GM21526 (cell line): ENCODE measurements around the gene SGIP1.
"Not testable (repeated sequence)": the region's sequence is repeated elsewhere in the genome, so short reads cannot be mapped to it uniquely, and the experiment has no call there.

Source experiments
- ATAC-seq: cut with Tn5 transposase; IDR thresholded peaks from one replicate; pipeline ENCODE4 v1.9.1; 2021; ENCODE audit warnings: moderate library complexity; ENCODE audit not compliant: unreplicated experiment, low FRiP score

SGIP1 gene

DNA sequence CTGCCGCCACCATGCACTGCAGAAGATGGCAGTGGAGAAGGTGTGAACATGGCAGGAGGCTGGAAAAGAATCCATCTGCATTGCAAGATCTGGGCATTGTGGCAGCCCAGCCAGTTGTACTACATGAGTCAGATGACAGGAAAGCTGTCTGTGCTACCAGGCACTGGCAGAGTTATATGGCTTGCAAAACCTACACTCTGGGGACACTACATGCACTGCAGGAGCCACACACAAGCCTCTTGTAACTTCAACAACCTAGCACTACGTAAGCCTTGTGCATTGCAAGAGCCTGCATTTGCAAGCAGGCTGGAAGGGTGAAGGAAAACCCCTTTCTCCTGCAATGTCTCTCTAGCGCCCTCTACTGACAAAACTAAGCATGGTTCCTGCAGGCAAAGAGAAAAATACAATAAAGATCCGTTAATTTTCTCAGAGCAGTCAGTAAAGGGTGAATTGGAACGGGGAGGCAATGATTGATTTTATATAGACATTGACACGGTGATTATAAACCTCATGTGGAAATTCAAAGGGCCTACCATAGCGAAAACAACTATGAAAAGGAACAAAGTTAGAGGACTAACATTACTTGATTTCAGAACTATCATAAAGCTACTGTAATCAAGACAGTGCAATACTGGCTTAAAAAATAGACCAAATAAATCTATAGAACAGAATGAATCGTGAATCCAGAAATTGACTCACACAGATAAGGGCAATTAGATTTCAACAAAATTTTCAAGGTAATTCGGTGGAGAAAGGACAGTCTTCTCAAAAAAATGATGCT lies 192.1 kb downstream of the SGIP1 start:
- peak; percentile 91 for ATAC-seq

DNA sequence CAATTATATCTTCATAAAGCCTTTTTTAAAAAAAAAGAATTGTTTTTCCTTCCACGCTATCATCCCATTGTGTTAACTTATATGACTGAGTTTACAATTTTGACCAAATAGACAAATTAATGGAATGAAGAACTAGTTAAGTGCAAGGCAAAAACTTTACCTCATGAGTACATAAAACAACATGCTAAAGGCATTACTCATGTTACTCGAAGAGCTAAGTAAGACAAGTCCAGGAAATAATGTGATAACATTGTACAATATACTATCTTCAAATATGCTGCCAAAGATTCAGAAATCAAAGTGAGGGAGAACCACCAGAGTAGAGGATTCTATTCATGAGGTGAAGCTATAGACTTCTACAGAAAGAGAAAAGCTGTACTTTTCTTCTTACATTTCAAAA lies 194.1 kb downstream of the SGIP1 start:
- ATAC-seq = no peak

DNA sequence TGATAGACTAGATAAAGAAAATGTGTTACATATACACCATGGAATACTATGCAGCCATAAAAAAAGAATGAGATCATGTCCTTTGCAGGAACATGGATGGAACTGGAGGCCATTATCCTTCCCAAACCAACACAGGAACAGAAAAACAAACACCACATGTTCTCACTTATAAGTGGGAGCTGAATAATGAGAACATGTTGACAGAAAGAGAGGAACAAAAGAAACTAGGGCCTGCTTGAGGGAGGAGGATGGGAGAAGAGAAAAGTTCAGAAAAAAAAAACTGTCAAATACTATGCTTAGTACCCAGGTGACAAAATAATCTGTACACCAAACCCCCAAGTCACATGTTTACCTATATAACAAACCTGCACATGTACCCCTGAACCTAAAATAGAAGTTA lies 194.8 kb downstream of the SGIP1 start:
- not testable (repeated sequence) for ATAC-seq

DNA sequence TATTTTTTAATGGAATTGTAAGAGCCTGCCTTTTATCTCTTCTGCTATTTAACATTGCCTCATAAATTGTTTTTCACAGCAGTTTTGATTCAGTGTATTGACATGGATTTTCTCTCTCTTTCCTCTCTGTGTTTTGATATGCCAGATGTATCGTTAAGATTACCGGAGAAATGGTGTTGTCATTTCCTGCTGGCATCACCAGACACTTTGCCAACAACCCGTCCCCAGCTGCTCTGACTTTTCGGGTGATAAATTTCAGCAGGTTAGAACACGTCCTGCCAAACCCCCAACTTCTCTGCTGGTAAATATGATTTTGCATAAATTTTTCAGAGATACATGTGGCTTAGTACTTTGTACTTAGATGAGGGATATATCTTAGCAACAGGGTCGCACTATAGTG lies 195.2 kb downstream of the SGIP1 start:
- ATAC-seq = no peak

DNA sequence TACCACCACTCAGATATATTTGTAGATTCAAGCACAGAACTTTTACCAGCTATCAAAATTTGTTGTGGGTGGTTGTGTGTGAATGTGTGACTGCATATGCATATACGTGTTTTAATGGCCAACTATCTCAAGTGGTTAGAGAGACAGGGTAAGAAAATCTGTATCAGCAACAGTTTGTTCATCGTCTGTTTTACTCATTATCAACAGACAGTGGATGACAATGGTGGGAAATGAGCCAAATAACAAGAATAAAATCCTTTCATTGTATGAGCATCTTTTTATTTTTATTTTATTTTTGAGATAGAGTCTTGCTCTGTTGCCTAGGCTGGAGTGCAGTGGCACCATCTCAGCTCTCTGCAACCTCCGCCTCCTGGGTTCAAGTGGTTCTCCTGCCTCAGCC lies 195.6 kb downstream of the SGIP1 start:
- no peak for ATAC-seq

DNA sequence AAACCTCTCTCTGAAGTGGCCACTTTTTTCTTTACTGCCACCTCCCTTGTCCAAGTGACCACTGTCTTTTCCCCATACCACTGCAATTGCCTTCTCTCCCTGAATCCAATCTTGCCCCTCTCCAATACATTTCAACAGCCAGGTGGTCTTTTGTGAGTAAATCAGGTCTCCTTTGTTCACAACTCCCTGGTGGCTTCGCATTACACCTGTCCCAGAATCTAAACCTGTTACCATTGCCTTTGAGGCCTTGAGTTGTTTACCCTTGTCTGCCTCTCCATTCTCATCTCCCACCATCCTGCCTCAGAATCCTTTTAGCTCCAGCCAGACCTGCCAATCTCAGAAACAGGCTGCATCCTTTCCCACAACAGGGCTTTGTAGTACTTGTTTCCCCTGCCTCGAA lies 196.5 kb downstream of the SGIP1 start:
- ATAC-seq = no peak

DNA sequence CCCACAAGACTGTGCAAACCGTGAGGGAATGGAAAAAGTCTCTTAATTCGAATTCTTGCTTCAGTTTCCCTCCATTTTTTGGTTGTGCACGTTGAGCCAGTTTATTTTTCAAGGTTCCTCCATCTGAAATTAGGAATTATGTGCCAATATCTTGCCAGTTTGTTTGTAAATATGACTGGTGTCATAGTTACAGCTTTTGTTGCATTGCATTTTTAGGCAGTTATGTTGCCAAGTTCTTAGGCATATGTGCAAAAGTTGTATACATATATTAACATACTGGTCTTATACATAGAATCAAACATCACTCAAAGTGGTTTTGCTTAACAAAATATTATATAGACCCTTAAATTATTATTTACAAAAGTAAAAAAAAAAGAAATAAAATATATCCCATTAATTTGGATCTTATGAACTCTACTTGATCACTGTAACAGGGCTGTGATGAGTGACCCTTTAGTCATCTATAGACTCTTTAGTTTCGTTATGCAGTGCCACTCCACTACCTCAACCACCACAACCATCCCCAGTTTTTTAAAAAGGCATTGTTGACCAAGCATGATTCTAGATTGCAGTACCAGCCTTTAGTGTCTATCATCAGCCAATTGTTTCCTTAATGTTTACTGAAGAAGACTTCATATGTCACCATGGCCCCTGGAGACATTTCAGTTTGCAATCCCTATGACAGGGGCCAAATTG lies 197.4 kb downstream of the SGIP1 start:
- ATAC-seq = no peak

DNA sequence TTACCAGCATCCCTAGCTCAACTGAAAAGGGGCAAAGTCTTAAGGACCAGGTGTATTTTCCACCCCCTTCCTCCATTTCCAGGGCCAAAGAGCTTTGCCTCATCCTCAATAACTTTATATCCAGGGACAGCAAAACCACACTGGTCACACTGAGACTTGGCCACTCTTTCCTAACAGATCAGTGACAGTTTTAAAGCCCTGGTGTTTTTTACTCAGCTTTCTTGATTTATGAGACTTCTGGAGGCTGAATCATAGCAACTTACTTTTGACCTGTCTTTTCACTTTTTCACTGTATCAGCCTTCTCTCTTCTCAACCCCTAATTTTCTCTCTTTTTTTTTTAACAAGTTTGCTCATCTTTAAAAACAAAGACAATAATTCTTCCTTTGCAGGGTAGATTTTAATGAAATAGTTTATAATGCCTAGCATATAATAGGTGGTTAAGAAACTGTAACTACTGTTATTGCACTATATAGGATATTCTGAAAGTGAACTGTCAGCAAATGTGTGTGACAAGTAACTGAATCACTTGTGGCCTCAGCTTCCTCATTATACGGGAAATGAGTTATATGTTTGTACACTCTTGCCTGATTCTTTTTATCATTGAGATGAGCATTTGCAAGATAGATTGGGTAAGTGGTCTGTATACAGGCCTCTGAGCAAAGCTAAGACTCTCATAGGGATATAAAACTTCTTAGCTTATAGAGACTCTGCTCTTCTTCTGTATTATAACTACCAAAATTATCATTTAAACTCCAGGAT lies 198.6 kb downstream of the SGIP1 start:
- ATAC-seq = peak; percentile 79

DNA sequence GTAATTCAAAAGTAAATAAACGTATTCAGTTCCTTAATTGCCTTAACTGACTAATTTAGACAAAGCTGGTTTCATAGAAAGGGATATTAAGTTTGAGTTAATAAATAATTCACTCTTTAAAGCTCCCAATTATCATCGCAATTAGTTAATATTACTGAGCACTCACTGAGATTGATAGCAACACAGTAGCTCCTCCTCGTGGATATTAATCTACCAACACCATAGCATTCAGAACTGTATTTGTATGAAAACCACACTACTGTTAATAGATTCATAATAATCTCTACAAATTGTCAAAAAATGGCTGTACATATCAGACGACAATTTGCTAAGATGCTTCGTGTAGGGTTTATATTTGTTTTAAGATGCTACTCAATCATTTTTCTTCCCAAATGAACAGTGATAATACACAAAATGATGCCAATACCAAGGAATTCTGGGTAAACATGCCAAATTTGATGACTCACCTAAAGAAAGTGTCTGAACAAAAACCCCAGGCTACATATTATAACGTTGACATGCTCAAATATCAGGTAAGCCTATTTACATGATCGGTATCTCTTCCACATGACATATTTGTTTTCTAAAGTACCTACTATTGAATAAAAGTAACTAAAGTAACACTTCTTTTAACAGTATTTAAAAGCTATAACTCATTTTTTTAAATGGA lies 199.5 kb downstream of the SGIP1 start:
- no peak for ATAC-seq

DNA sequence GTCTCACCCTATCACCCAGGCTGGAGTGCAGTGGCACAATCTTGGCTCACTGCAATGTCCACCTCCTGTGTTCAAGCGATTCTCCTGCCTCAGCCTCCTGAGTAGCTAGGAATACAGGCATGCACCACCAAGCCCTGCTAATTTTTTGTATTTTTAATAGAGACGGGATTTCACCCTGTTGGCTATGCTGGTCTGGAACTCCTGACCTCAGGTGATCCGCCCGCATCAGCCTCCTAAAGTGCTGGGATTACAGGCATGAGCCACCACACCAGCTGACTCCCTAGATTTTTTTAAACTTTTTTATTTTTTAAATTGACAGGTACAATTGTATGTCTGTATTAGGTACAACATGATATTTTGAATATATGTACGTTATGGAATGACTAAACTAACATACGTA lies 200.6 kb downstream of the SGIP1 start:
- ATAC-seq = not testable (repeated sequence)

DNA sequence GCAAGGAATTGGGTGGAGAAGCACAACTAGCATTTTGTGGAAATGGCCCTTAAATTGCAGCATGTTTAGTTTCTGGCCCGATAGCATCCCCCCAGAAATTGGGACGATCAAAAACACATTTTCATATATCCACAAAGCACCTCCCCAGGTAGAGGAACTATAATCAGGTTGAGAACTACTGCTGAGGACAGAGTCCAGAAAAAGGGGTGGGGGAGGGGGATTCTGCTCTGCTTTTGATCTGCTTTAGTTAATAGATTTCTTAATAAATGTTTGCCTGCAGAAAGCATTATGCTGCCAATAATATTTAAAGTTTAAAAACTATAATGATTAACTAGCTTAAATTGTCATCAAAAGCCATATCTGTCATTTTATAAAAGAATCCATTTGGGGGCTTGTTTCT lies 203.9 kb downstream of the SGIP1 start:
- no peak for ATAC-seq

DNA sequence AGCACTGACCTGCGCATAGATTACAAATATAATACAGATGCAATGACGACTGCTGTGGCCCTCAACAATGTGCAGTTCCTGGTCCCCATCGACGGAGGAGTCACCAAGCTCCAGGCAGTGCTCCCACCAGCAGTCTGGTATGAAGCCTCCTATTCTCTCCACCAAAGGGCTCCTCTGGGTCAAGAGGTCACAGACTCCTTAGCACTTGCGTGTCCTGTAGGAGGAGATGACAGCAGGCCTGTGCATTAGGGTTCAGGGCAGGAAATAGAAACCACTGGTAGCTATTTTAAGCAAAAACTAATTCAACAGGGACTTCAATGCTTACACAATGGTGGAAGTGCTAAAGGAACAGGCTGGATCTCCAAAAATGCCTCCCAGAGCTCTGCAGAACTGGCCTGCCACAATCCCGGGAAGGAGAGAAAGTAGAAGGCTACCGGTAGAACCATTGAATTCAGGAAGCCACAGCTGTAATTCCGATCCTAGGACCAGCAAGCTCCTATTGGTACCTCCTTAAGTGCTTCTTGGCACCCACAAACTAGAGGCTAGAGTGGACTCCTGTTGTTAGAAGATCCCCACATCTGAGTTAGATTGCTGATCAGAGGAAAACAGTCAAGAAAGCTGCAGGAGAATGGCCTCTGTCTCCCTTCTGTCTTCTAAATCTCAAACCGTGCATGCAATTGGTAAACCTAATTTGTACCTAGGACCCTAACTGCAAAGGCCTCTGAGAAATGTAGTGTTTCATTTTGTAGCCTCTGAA lies 205.6 kb downstream of the SGIP1 start:
- ATAC-seq = no peak

DNA sequence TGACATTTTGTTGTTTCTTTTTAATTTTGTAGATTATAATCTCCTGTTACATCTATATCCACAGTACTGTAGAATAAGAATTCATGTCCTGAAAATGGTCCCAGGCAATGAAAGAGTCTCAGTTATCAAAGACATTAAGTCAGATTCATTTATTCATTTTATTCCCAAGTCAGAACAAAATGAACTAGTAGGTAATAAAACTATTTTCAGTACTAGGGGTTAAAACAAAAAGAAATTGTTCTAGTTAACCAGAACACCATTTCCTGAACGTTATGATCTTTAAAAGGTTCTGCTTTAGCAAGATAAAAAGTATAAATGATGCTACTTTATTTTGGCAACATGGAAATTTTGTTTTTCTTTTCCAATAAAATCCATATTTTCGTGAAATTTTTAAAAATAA lies 211.5 kb downstream of the SGIP1 start:
- no peak for ATAC-seq

DNA sequence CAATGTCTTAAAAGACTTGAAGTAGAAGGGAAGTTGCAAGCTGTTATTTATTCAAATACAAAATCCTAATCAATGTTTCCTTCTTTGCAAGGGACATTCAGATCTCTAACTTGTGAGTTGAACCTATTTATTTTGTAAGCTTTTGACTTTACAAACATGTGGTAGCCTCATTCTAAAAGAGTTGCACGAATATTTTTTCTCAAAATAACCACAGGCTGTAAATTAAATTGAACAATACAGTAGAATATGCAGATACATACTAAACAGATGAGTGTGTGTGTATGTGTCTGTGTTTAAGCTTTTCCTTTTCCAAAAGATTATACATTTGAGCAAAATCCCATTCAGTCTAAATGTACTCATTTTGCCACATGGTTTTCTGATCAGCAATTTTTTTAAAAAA lies 213.5 kb downstream of the SGIP1 start:
- no peak for ATAC-seq

DNA sequence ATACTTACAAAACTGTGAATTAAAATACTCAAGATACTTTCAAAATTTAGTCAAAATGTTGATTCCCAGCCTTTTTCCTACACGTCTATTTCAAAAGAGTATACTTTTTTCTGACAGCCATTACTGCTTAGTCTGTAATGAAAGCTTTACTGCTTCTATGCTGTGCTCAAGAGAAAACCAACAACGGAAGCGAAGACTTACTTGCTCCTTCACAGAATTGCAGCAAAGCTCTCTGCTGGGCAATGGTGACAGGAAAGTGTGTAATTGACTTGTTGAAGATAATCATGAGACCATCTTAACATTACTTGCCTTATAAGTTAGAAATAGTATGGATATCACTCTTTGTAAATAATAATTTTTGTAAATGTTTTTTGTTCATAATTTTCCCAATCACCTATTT lies 216.6 kb downstream of the SGIP1 start:
- ATAC-seq = no peak

DNA sequence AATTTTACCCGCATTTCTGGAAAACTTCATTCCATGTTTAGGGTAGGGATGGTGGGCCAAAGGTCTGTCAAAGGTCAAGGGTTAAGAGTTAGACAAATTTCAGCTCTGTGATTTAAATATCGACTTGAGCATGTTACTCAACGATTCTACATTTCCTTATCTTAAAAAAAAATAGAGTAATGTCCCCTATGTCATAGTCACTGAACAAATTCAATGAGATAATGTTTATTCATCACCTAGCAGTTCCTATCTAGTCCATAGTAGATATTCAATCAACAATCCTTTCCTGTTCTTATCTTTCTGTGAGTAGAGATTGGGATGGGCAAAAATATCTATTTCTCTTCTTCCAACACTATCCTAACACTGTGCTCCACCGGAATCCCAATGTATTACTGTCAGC lies 217.2 kb downstream of the SGIP1 start:
- no peak for ATAC-seq

DNA sequence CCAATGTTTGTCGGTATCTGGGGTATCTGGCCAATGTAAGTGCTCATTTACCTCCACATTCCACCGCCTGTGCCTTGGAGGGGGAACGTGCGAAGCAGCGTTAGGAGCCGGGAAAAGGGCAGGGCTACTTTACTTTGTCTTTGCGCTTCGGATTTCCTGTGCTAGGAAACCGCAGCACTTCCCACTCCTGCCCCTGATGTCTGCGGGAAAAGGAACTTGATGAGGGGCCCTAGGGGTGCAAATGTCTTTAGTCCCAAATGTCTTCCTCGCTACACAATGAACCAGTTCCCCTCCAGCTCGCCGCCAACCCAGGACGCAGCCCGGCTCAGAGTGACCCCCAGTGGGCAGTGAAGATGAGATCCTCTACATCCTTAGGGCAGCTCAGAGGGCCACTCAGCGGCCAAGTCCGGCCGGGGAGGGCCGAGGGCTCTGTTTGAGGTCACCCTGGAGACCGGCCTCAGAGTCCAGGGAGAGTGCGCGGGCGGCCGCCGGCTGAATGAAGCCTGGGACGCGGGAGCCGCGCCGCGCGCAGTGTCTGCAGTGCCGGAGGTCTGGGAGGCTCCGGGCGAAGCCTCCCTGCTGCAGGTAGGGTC lies 218.1 kb downstream of the SGIP1 start, which contains the start of gene DYNLT5:
Gene DYNLT5 (plus strand): TSS at position 460 of the 593 bp plus-strand sequence. CDS start 2,200 bp downstream, outside the sequence.
- ATAC-seq = no peak

DNA sequence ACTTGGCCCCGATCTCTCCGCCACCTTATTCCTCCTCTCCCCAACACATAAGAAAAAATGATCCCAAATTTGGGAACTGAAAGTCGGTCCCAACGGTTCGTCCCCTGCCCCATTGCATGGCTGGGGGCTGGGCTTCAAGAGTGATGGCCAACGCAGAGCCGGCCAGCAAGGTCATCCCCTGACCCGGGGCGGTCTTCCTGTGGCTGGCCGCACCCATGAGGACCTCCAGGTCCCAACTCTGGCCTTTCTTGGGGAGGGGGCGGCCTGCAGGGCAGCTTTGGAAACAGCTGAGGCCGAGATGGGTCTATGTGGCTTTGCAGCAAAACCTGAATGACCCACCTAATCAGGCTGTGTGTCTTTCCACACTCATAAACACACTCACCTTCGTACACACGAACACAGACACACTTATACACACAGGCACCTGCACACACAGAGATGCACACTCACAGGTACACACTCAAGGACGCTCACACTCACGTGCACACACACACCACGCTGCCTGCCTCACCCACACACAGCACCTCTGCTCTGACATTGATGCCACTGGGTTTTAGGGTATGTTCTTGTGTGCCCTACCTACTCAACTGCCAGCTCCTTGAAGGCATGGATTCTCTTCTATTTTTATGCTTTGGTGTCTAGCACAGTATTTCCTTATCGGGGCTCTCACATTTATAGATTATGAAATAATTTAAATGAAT lies 218.9 kb downstream of the SGIP1 start:
- ATAC-seq = no peak

DNA sequence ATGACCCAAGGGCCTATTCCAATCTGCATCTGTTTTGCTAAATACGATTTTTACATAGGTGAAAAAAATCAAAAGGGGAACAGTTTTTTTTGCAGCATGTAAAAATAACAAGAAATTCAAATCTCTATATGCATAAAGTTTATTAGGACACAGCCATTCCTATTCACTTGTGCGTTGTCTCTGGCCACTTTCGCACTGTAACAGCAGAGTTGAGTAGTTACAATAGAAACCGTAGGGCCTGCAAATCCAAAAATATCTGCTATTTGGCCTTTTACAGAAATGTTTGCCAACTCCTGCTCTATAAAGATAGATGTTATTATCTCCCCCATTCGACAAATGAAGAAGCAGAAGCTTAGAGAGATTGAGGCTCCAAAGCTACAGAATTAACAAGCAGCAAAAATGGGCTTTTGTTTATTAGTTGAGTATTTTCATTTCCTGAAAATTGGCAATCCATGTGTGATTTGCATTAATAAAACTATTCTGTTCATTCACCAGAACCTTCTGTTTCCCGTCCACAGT lies 223.8 kb downstream of the SGIP1 start:
- no peak for ATAC-seq
